Loucy (cell line): Measurements from ENCODE around the gene NUP50.

ENCODE experiments used
- CTCF ChIP-seq: fragments of 200-600 bp; sonication (generic); conservative IDR thresholded peaks from 2 replicates; pipeline ENCODE4 v1.5.1; 2014; ENCODE audit warnings: mild to moderate bottlenecking, antibody characterized with exemption, low read length
- EZH2phosphoT487 ChIP-seq: fragments of 200-600 bp; IDR thresholded peaks from 2 replicates; pipeline ENCODE4 v1.6.1; 2018; ENCODE audit warnings: antibody characterized with exemption, mild to moderate bottlenecking, moderate library complexity, borderline replicate concordance

GRCh38 chr22:45200860-45201511 lies 37.3 kb downstream of the NUP50 start:
- no peak for TF ChIP-seq CTCF
- TF ChIP-seq EZH2phosphoT487, result no peak
